Measurements from ENCODE around the gene PARD3. TPM values are rescaled to one million over a fixed set of nuclear protein-coding genes. Genes with fewer than 3 reads are reported as not detected.

Gene PARD3
- total and polyA plus RNA-seq, 2 donors from 2014 or later = 21.1 to 47.5 TPM

GRCh38 chr10:34768972-34769330, 46.1 kb downstream of the PARD3 start:
- TF ChIP-seq, protein P1, sequence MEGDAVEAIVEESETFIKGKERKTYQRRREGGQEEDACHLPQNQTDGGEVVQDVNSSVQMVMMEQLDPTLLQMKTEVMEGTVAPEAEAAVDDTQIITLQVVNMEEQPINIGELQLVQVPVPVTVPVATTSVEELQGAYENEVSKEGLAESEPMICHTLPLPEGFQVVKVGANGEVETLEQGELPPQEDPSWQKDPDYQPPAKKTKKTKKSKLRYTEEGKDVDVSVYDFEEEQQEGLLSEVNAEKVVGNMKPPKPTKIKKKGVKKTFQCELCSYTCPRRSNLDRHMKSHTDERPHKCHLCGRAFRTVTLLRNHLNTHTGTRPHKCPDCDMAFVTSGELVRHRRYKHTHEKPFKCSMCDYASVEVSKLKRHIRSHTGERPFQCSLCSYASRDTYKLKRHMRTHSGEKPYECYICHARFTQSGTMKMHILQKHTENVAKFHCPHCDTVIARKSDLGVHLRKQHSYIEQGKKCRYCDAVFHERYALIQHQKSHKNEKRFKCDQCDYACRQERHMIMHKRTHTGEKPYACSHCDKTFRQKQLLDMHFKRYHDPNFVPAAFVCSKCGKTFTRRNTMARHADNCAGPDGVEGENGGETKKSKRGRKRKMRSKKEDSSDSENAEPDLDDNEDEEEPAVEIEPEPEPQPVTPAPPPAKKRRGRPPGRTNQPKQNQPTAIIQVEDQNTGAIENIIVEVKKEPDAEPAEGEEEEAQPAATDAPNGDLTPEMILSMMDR (IDR thresholded peaks at IDR 0.05; ENCODE audit: borderline replicate concordance, extremely low read depth, insufficient read depth) = no peak
- FAIRE-seq = no peak
- no peak overlapping the region for H3K27ac ChIP-seq (ENCODE audit: low read depth in 2 of 2, low read length in 2 of 2)
- peaks cover 0 to 21% (median 10%) of the 10 kb centered on the region in 3 donors for H3K4me1 ChIP-seq (ENCODE audit: control insufficient read depth in 2 of 3, insufficient read depth in 2 of 3, low read depth in 1 of 3, low read length in 3 of 3)
- no peak overlapping the region for H3K9ac ChIP-seq (ENCODE audit: low read length in 3 of 3)
- no peaks in the 10 kb centered on the region for H3K9me3 ChIP-seq (ENCODE audit: control insufficient read depth in 2 of 3, insufficient read depth in 1 of 3, low read length in 3 of 3)
- H3K36me3 ChIP-seq (ENCODE audit: control insufficient read depth in 2 of 3, insufficient read depth in 3 of 3, low read length in 3 of 3) = no peaks in the 10 kb centered on the region
- no peak for DNase-seq
- H3K27me3 ChIP-seq (ENCODE audit: control insufficient read depth, insufficient read depth, low read length) = no peaks in the 10 kb centered on the region
- intact Hi-C loops (cut with DNase I) = no loop called here
- no peak overlapping the region for H3K4me3 ChIP-seq (ENCODE audit: low read length in 3 of 3)

DNA sequence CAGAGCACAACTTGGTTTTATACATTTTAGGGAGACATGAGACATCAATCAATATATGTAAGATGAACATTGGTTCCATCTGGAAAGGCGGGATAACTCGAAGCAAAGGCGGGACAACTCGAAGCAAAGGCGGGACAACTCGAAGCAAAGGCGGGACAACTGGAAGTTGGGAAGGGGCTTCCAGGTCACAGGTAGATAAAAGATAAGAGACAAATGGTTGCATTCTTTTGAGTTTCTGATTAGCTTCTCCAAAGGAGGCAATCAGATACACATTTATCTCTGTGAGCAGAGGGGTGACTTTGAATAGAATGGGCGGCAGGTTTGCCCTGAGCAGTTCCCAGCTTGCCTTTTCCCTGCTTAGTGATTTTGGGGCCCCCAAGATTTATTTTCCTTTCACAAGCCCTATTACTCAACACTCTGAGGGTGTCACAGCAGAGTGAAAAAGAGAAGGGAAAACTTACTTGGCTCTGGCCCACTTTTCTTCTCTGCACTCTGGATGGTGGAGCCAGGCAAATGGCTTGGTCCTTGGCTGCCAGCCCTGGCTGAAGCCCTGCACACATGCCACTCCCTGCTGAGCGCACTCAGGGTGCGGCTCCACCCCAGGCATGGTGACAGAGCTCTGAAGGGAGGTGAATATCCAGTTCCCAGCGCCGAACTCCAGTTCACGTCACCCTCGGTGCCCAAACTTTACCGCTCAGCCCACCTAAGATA, 46.7 kb downstream of the PARD3 start:
- no peak overlapping the region for H3K9ac ChIP-seq (ENCODE audit: low read length in 3 of 3)
- no peaks in the 10 kb centered on the region for H3K36me3 ChIP-seq (ENCODE audit: control insufficient read depth in 2 of 3, insufficient read depth in 3 of 3, low read length in 3 of 3)
- H3K9me3 ChIP-seq (ENCODE audit: control insufficient read depth in 2 of 3, insufficient read depth in 1 of 3, low read length in 3 of 3) = no peaks in the 10 kb centered on the region
- peaks cover 0 to 16% (median 8%) of the 10 kb centered on the region in 3 donors for H3K4me1 ChIP-seq (ENCODE audit: control insufficient read depth in 2 of 3, insufficient read depth in 2 of 3, low read depth in 1 of 3, low read length in 3 of 3)
- FAIRE-seq (no peak), DNase-seq (peak in 1 of 5 donors; percentile 89)
- no peak overlapping the region for H3K4me3 ChIP-seq (ENCODE audit: low read length in 3 of 3)
- TF ChIP-seq, protein P1 (IDR thresholded peaks at IDR 0.05; ENCODE audit: borderline replicate concordance, extremely low read depth, insufficient read depth) = no peak
- no peak overlapping the region for H3K27ac ChIP-seq (ENCODE audit: low read depth in 2 of 2, low read length in 2 of 2)
- no peaks in the 10 kb centered on the region for H3K27me3 ChIP-seq (ENCODE audit: control insufficient read depth, insufficient read depth, low read length)
- intact Hi-C loops (cut with DNase I) = no loop called here

- TF ChIP-seq, protein P1 (IDR thresholded peaks at IDR 0.05; ENCODE audit: borderline replicate concordance, extremely low read depth, insufficient read depth) = no peak
- FAIRE-seq (no peak), DNase-seq (no peak)
- no peak overlapping the region for H3K27ac ChIP-seq (ENCODE audit: low read depth in 2 of 2, low read length in 2 of 2)
- no peaks in the 10 kb centered on the region for H3K9me3 ChIP-seq (ENCODE audit: control insufficient read depth in 2 of 3, insufficient read depth in 1 of 3, low read length in 3 of 3)
- no peaks in the 10 kb centered on the region for H3K27me3 ChIP-seq (ENCODE audit: control insufficient read depth, insufficient read depth, low read length)
- no peak overlapping the region for H3K9ac ChIP-seq (ENCODE audit: low read length in 3 of 3)
- intact Hi-C loops (cut with DNase I) = no loop called here
- H3K4me1 ChIP-seq (ENCODE audit: control insufficient read depth in 2 of 3, insufficient read depth in 2 of 3, low read depth in 1 of 3, low read length in 3 of 3) = peaks cover 0 to 9% (median 6%) of the 10 kb centered on the region in 3 donors
- H3K4me3 ChIP-seq (ENCODE audit: low read length in 3 of 3) = no peak overlapping the region
- H3K36me3 ChIP-seq (ENCODE audit: control insufficient read depth in 2 of 3, insufficient read depth in 3 of 3, low read length in 3 of 3) = no peaks in the 10 kb centered on the region
These were observed 48.1 kb downstream of the PARD3 start for GRCh38 chr10:34766811-34767494.

Data from kidney (tissue), 14 donors.